CD4-positive, alpha-beta T cell treated with Interleukin-4 for 4 hours (primary cell): ENCODE data around the gene FRMD4A.
"Not testable (repeated sequence)": the region's sequence is repeated elsewhere in the genome, so short reads cannot be mapped to it uniquely, and the experiment has no call there.

Experiments used
- DNase-seq: peaks from one replicate; pipeline ENCODE4 v3.0.0-alpha.2; 2020

The FRMD4A gene

GRCh38 chr10:13729586-13730305 lies 601.0 kb downstream of the FRMD4A start:
- no peak for DNase-seq

DNA sequence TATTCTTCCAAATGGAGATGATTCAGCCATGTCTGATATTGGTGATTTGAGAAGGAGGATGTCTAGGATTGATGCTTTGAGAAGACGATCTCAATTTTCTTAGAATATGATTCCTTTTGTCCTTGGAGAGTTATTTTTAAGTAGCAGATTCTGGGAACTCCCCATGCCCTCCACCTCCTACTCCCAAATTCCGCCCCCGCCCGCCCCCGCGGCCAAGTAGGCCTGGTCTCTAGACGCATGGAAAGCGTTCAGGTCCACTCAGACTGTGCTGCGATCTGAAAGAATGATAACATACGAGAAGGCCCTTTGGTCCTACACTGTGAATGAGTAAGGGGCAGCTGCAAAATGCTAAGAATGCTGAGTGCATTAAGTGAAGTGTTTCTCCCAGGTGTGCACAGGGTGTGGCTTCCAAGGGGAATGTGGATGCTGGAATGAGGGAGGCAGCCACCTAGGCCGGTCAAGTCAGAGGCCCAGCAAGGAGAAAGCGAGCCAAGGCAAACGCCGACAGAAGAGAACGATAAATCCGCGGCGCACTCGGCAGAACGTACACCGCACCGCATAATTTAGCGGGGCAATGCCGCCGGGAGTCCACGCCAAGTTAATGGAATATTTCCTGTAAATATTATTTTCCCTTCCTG lies 601.7 kb downstream of the FRMD4A start:
- DNase-seq: no peak

GRCh38 chr10:13725594-13725993 lies 605.1 kb downstream of the FRMD4A start:
- no peak for DNase-seq

DNA sequence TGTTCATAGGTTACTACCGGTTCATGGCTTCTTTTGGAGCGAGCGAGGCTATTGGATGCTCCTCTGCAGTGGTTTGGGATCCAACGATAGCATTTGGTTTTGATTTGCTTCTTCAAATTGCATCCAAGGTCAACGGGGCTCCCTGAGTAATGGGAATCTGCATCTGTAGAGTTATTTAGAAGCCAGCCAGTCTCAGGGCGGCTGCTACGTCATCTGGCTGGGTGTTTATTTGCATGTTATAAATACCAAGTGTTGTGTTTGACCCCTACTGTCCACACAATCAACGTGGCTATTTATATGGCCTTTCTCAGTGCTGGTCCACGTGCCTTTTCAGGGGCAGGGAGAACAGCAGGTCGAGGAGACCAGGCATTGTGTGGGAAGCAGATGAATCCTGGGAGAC lies 606.2 kb downstream of the FRMD4A start:
- DNase-seq: no peak

DNA sequence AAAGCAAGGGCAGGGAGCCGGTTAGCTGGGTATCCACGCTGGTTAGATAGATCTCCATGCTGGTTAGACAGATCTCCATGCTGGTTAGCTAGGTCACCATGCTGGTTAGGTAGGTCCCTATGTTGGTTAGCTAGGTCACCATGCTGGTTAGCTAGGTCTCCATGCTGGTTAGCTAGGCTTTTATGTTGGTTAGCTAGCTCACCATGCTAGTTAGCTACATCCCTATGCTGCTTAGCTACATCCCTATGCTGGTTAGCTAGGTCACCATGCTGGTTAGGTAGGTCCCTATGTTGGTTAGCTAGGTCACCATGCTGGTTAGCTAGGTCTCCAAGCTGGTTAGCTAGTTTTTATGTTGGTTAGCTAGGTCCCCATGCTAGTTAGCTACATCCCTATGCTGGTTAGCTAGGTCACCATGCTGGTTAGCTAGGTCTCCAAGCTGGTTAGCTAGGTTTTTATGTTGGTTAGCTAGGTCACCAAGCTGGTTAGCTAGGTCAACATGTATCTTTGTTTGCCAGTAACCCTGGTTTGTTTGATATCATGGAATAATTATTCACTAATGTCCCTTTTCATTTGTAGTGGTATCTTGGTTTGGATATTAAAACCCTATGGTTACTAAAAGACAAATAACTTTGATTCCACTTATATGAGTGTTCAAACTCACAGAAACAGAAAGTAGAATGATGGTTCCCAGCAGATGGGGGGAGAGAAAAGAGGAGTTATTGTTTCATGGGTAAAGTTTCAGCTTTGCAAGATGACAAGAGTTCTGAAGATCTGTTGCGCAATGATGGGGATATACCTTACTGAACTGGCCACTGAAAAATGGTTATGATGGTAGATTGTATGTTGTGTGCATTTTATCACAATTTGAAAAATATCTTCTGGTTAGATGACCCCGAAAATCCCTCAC lies 607.7 kb downstream of the FRMD4A start:
- no peak for DNase-seq

- DNase-seq: no peak
These were observed 609.2 kb downstream of the FRMD4A start for GRCh38 chr10:13721486-13721885.

DNA sequence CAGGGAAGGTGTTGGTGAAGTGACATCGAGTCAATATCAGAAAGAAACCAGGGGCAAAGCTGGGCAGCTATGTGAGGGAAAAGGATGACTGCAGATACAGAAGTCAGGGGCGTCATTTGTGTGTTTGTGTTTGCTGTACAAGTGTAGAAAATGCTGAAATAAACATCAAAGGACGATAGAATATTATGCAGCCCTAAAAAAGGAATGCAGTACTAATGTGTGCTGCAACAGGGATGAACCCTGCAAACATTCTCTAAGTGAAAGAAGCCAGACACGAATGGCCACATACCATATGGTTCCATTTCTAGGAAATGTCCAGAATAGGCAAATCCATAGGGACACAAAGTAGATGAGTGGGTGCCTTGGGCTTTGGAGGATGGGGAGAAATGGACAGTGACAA lies 610.0 kb downstream of the FRMD4A start:
- no peak for DNase-seq

DNA sequence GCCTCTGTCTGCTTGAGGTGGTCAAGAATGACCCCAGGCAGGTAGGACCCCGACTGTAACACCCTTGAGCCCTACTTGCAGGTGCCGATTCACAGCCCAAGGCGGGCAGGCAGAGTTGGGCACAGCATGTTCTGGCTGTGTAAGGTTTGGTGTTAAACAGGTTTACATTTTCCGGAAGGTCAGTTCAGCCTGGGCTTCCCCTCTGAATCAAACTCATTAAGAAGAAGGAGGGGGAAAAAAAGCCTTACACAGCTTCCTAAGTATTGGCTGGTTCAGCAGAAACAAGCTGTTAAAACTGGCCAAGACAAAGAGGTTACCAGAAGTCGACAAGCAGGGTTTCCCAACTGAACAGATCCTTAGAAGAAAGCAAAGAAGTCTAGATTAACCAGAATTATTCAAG lies 611.3 kb downstream of the FRMD4A start:
- no peak for DNase-seq

DNA sequence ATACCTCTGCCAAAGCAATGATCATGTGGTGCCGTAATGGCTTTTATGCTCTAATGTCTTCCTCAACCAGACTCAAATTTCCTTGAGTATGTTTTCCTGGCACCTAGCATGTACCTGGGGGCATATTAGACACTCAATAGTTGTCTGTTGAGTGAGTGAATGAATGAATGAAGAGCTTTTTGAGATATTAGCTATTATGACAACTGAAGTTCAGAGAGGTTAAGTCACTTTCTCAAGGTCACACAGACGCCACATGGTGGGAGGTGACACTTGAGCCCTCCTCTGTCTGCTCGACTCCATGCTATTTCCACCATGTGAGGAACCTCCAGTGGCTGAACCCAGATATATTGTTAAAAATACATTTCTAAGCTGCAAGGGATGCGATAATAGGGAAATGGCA lies 611.9 kb downstream of the FRMD4A start:
- DNase-seq: no peak

GRCh38 chr10:13717936-13718772 lies 612.6 kb downstream of the FRMD4A start:
- DNase-seq: peak; percentile 19

GRCh38 chr10:13717571-13717935 lies 613.2 kb downstream of the FRMD4A start:
- no peak for DNase-seq

- DNase-seq: no peak
These were observed 614.3 kb downstream of the FRMD4A start for GRCh38 chr10:13716081-13717071.

DNA sequence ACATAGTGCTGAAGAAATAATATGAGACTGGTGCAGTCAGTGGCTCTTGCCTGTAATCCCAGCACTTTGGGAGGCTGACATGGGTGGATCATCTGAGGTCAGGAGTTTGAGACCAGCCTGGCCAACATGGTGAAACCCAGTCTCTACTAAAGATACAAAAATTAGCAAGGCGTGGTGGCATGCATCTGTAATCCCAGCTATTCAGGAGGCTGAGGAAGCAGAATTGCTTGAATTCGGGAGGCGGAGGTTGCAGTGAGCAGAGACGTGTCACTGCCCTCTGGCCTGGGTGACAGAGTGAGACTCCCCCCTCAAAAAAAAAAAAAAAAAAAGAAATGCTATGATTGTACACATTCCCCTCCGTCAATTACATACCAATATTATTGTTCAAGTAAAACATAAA lies 615.1 kb downstream of the FRMD4A start:
- not testable (repeated sequence) for DNase-seq

GRCh38 chr10:13715100-13715499 lies 615.6 kb downstream of the FRMD4A start:
- DNase-seq: no peak

GRCh38 chr10:13712837-13713581 lies 617.7 kb downstream of the FRMD4A start:
- peak; percentile 14 for DNase-seq

DNA sequence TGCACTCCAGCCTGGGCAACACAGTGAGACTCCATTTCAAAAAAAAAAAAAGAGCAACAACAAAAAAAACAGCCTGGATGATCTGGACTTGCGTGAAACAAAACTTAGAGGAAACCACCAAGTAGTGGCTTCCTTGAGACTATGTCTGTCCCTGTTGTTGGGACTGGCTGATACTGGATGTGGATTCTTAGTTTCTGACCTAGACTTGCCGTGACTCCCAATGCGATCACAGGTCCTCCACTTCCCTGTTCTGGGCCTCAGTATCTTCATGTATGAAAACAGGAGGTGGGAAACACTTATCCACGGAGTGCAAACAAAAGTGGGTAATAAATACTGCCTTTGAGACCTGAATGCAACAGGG lies 618.3 kb downstream of the FRMD4A start:
- no peak for DNase-seq

- DNase-seq: no peak
These were observed 619.4 kb downstream of the FRMD4A start for GRCh38 chr10:13711291-13711690.

GRCh38 chr10:13709931-13710650 lies 620.6 kb downstream of the FRMD4A start:
- no peak for DNase-seq

- DNase-seq: no peak
These were observed 622.3 kb downstream of the FRMD4A start for GRCh38 chr10:13708256-13708990.
